ENCODE results near the gene OTUD3.

DNA sequence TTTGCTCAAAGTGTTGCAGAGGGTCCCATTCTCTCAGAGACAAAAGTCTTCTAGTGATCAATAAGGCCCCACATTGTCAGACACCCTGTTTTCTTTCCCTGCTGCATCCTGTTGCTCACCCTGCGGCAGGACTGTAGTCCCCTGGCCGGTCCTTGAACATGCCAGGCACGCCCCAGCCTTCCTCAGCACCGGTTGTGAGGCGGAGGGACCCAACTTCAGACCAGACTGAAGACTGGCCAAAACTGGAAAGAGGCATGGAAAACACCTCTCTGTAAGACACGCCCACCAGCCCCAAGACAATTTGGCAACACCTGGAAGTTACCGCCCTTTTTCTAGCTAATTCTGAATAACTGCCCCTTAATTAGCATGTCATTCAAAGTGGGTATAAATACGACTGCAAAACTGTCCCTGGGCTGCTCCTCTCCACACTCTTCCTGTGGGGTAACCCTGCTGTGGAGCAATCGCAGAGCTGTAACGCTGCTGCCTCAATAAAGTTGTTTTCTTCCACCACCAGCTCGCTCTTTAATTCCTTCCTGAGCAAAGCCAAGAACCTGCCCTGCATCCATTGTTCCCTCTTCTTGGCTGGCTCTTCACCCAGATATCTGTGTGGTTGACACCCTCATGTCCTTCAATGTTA lies 73.5 kb downstream of the OTUD3 start:
- TF ChIP-seq, protein P1, sequence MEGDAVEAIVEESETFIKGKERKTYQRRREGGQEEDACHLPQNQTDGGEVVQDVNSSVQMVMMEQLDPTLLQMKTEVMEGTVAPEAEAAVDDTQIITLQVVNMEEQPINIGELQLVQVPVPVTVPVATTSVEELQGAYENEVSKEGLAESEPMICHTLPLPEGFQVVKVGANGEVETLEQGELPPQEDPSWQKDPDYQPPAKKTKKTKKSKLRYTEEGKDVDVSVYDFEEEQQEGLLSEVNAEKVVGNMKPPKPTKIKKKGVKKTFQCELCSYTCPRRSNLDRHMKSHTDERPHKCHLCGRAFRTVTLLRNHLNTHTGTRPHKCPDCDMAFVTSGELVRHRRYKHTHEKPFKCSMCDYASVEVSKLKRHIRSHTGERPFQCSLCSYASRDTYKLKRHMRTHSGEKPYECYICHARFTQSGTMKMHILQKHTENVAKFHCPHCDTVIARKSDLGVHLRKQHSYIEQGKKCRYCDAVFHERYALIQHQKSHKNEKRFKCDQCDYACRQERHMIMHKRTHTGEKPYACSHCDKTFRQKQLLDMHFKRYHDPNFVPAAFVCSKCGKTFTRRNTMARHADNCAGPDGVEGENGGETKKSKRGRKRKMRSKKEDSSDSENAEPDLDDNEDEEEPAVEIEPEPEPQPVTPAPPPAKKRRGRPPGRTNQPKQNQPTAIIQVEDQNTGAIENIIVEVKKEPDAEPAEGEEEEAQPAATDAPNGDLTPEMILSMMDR (IDR thresholded peaks at IDR 0.05; ENCODE audit: insufficient read depth, low read length, poor library complexity, severe bottlenecking), result no peak
- no peak for TF ChIP-seq EZH2phosphoT487 (conservative IDR thresholded peaks at IDR 0.05; ENCODE audit: low read length)
